Osteoblast (primary cell): ENCODE measurements around the gene PARD3B. TPM values are rescaled to one million over a fixed set of nuclear protein-coding genes. Genes with fewer than 3 reads are reported as not detected.

Source experiments
- DNase-seq: peaks from one replicate; pipeline ENCODE4 v3.0.0; 2011; ENCODE audit warnings: low spot score, mixed read lengths; ENCODE audit not compliant: insufficient read length; ENCODE audit errors: missing footprints
- H2AFZ ChIP-seq: 2 replicates; pipeline ENCODE4 v1.6.0; 2011; ENCODE audit warnings: mild to moderate bottlenecking, low read length
- H3K27ac ChIP-seq: 2 replicates; pipeline ENCODE4 v1.5.1; 2011; ENCODE audit warnings: mild to moderate bottlenecking, low read depth, low read length, moderate library complexity
- H3K27me3 ChIP-seq: 2 replicates; pipeline ENCODE4 v1.6.0; 2012; ENCODE audit warnings: mild to moderate bottlenecking, control low read depth, inconsistent platforms, low read length, moderate library complexity; ENCODE audit not compliant: insufficient read depth
- H3K36me3 ChIP-seq: 2 replicates; pipeline ENCODE4 v1.5.1; 2011; ENCODE audit warnings: mild to moderate bottlenecking, low read length, control low read depth, moderate library complexity; ENCODE audit not compliant: insufficient read depth
- H3K4me1 ChIP-seq: 2 replicates; pipeline ENCODE4 v1.5.1; 2011; ENCODE audit warnings: mild to moderate bottlenecking, low read length, control low read depth, moderate library complexity; ENCODE audit not compliant: insufficient read depth
- H3K4me2 ChIP-seq: 2 replicates; pipeline ENCODE4 v1.6.0; 2011; ENCODE audit warnings: mild to moderate bottlenecking, low read length; ENCODE audit not compliant: insufficient read depth
- H3K4me3 ChIP-seq: fragments of 200-600 bp; sonication (generic); 3 replicates; pipeline ENCODE4 v1.5.1; 2012; ENCODE audit warnings: mild to moderate bottlenecking, low read length, inconsistent platforms; ENCODE audit not compliant: insufficient read depth
- H3K79me2 ChIP-seq: 2 replicates; pipeline ENCODE4 v1.6.0; 2012; ENCODE audit warnings: mild to moderate bottlenecking, low read length, control low read depth, inconsistent platforms; ENCODE audit not compliant: insufficient read depth
- H3K9me3 ChIP-seq: 2 replicates; pipeline ENCODE4 v1.5.1; 2011; ENCODE audit warnings: low read depth, low read length, control low read depth
- H4K20me1 ChIP-seq: 2 replicates; pipeline ENCODE4 v1.6.0; 2012; ENCODE audit warnings: mild to moderate bottlenecking, low read length, control low read depth; ENCODE audit not compliant: insufficient read depth
- CTCF ChIP-seq: IDR thresholded peaks from 2 replicates; pipeline ENCODE4 v1.5.1; 2011; ENCODE audit warnings: mild to moderate bottlenecking, low read depth, low read length, moderate library complexity; ENCODE audit errors: extremely low read depth
- total RNA-seq: library from RNA; depleted of rRNA; stranded (reverse); fragments of >200 nt; gene quantifications from 2 replicates; pipeline ENCODE4 v1.2.3, GENCODE V29; 2012

The PARD3B gene
- total RNA-seq, 1 donor, result 22.4 TPM

GRCh38 chr2:204825681-204826080, 280.4 kb downstream of the PARD3B start:
- Histone ChIP-seq H3K4me1 (no peaks in the 10 kb centered on the region), H3K79me2 (no peaks in the 10 kb centered on the region), H4K20me1 (no peaks in the 10 kb centered on the region), H3K9me3 (no peaks in the 10 kb centered on the region), H3K4me2 (no peak overlapping the region), H2AFZ (no peak overlapping the region), H3K36me3 (no peaks in the 10 kb centered on the region), H3K4me3 (no peak overlapping the region), H3K27me3 (no peaks in the 10 kb centered on the region), H3K27ac (no peak overlapping the region)
- DNase-seq, result no peak
- no peak for TF ChIP-seq CTCF

GRCh38 chr2:204827701-204828590, 282.7 kb downstream of the PARD3B start:
- no peak for TF ChIP-seq CTCF
- Histone ChIP-seq H3K79me2 (no peaks in the 10 kb centered on the region), H4K20me1 (no peaks in the 10 kb centered on the region), H3K4me2 (no peak overlapping the region), H3K27me3 (no peaks in the 10 kb centered on the region), H3K4me3 (no peak overlapping the region), H2AFZ (no peak overlapping the region), H3K9me3 (no peaks in the 10 kb centered on the region), H3K4me1 (no peaks in the 10 kb centered on the region), H3K36me3 (no peaks in the 10 kb centered on the region), H3K27ac (no peak overlapping the region)
- no peak for DNase-seq

- no peak overlapping the region for H3K4me2 ChIP-seq
- no peak overlapping the region for H3K4me3 ChIP-seq
- H3K36me3 ChIP-seq, result no peaks in the 10 kb centered on the region
- H3K79me2 ChIP-seq, result no peaks in the 10 kb centered on the region
- no peaks in the 10 kb centered on the region for H3K27me3 ChIP-seq
- no peak for TF ChIP-seq CTCF
- H3K4me1 ChIP-seq, result no peaks in the 10 kb centered on the region
- no peak overlapping the region for H2AFZ ChIP-seq
- no peak overlapping the region for H3K27ac ChIP-seq
- H3K9me3 ChIP-seq, result no peaks in the 10 kb centered on the region
- DNase-seq, result no peak
- no peaks in the 10 kb centered on the region for H4K20me1 ChIP-seq
These were observed 289.6 kb downstream of the PARD3B start for GRCh38 chr2:204834716-204835384.

- H3K27ac ChIP-seq, result no peak overlapping the region
- H3K27me3 ChIP-seq, result no peaks in the 10 kb centered on the region
- H3K36me3 ChIP-seq, result no peaks in the 10 kb centered on the region
- TF ChIP-seq CTCF, result no peak
- H3K4me2 ChIP-seq, result no peak overlapping the region
- H3K4me3 ChIP-seq, result no peak overlapping the region
- no peak overlapping the region for H2AFZ ChIP-seq
- no peak for DNase-seq
- H3K9me3 ChIP-seq, result no peaks in the 10 kb centered on the region
- no peaks in the 10 kb centered on the region for H3K79me2 ChIP-seq
- no peaks in the 10 kb centered on the region for H3K4me1 ChIP-seq
- H4K20me1 ChIP-seq, result no peaks in the 10 kb centered on the region
These were observed 290.5 kb downstream of the PARD3B start for GRCh38 chr2:204835786-204836185.
